ENCODE data around the gene PROM2.

DNA sequence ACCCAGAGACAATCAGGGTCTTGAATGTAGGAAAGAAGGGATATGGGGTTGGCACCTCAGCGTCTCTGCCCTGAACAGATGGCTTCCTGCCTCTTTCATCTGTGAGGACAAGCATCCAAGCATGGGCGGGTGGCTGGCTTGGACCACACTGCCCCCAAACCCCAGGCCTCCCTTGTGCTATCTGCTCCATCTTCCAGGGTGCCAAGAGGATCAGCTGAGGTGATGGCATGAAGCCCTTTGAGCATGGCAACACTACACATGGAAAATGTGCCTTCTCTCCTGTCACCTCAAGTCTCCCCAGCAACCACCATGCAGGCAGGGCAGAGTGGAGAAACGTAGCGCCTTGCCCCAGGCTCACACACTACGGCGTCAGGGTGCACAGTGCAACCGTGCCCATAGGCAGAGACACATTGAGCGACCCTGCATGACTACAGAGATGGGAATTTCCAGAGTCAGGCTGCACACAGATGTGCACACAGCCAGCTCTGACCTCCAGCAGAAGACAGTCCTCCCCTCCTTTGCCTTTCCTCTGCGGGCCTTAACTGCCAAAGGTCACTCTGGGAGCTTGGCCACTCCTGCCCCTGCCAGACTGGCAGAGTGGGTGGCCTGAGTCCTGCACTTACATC, 24.4 kb downstream of the PROM2 start:
- TF ChIP-seq YY1 (IDR thresholded peaks at IDR 0.05; ENCODE audit: insufficient read depth, insufficient read length) (no peak), ZNF274 (IDR thresholded peaks at IDR 0.05; ENCODE audit: low read depth, low read length) (no peak)

Data from NT2/D1 (cell line).